Esophagus squamous epithelium (tissue), 5 donors: ENCODE results near the gene WDR77. TPM values are rescaled to one million over a fixed set of nuclear protein-coding genes. Genes with fewer than 3 reads are reported as not detected.
A peak's percentile ranks its signal among the peaks of the same experiment; 100 is the strongest.

Source experiments
- DNase-seq: peaks from one replicate; lab custom pipeline; 2025; lab: John Stamatoyannopoulos, UW
- H3K27ac ChIP-seq, 4 donors: fragments of 200-600 bp; sonication (generic); one replicate each; pipeline ENCODE4 v1.5.1; 2016 to 2019; ENCODE audit warnings: mild to moderate bottlenecking in 1 of 4
- H3K27me3 ChIP-seq, 4 donors: fragments of 200-600 bp; sonication (generic); 1 replicate in 3 of 4; 2 replicates in 1 of 4; pipeline versions ENCODE4 v1.5.1 to v1.6.0; 2017 to 2021; ENCODE audit warnings: antibody characterized with exemption in 1 of 4
- H3K36me3 ChIP-seq, 3 donors: fragments of 200-600 bp; sonication (generic); one replicate each; pipeline ENCODE4 v1.5.1; 2016 to 2019
- H3K4me1 ChIP-seq, 3 donors: fragments of 200-600 bp; sonication (generic); one replicate each; pipeline ENCODE4 v1.5.1; 2017 to 2019
- H3K4me3 ChIP-seq, 4 donors: fragments of 200-600 bp; sonication (generic); 1 replicate in 3 of 4; 2 replicates in 1 of 4; pipeline ENCODE4 v1.5.1; 2016 to 2019; ENCODE audit warnings: mild to moderate bottlenecking in 2 of 4, moderate library complexity in 1 of 4
- H3K9me3 ChIP-seq, 3 donors: fragments of 200-600 bp; sonication (generic); one replicate each; pipeline ENCODE4 v1.5.1; 2016 to 2019
- POLR2A ChIP-seq, 4 donors: fragments of 450-650 bp; IDR thresholded peaks; one replicate each; pipeline ENCODE4 v1.6.1; 2017; ENCODE audit warnings: antibody characterized with exemption in 4 of 4, mild to moderate bottlenecking in 4 of 4, moderate library complexity in 3 of 4
- WGBS, 2 donors: methylation state at CpG; one replicate each; pipeline ENCODE4 v1.1.5; 2018; 5-methylcytosine and 5-hydroxymethylcytosine counted together
- intact Hi-C: fragments of 100-400 bp; cut with DNase I; formaldehyde crosslinking; loops from one replicate; pipeline ENCODE4 v1.15.0; 2022
- total RNA-seq, 4 donors: library from RNA; depleted of rRNA; stranded (reverse); fragments of >200 nt; gene quantifications; one replicate each; pipeline ENCODE4 v1.1.0, GENCODE V29; 2016
- TF ChIP-seq, protein P1 (sequence below), 6 experiments: fragments of 450-650 bp in 4 of 6; fragments of 200-600 bp in 2 of 6; sonication (generic) in 2 of 6; IDR thresholded peaks; one replicate each; pipeline ENCODE4 v1.5.1; 2016 to 2019; ENCODE audit warnings: antibody characterized with exemption in 6 of 6, mild to moderate bottlenecking in 4 of 6, moderate library complexity in 4 of 6
- donor health status: DM: yes; HTN: yes; CAD: no.

The WDR77 gene
- total RNA-seq, 4 donors from 2014 or later = 28.7 to 44.3 (median 38.7) TPM

DNA sequence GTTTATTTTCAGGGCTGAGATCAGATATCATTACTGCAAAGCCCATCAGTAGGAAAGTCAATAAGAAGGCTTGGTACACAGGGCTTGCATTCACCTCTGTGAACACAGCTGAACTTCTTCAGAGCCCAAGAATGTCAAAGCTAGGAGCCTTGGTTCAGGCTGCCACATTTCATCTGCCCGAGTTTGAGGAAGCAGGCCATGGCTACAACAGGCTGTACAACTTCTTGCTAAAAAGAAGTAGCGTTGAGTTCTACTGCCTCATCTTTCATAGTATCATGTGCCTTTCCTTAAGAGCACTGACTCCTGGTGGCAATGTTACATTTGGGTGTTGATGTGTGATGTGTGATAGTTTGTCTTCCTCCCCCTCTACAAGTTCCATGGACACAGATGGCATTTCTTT, 34.8 kb upstream of the WDR77 start:
- Histone ChIP-seq H3K27me3 (no peaks in the 10 kb centered on the region), H3K9me3 (no peaks in the 10 kb centered on the region), H3K4me1 (no peaks in the 10 kb centered on the region), H3K27ac (no peak overlapping the region), H3K4me3 (no peak overlapping the region), H3K36me3 (no peaks in the 10 kb centered on the region)
- intact Hi-C loops = no loop called here
- 77 to 89% methylated on average over 2 of the region's 2 CpGs for WGBS, 2 donors
- TF ChIP-seq, protein P1, sequence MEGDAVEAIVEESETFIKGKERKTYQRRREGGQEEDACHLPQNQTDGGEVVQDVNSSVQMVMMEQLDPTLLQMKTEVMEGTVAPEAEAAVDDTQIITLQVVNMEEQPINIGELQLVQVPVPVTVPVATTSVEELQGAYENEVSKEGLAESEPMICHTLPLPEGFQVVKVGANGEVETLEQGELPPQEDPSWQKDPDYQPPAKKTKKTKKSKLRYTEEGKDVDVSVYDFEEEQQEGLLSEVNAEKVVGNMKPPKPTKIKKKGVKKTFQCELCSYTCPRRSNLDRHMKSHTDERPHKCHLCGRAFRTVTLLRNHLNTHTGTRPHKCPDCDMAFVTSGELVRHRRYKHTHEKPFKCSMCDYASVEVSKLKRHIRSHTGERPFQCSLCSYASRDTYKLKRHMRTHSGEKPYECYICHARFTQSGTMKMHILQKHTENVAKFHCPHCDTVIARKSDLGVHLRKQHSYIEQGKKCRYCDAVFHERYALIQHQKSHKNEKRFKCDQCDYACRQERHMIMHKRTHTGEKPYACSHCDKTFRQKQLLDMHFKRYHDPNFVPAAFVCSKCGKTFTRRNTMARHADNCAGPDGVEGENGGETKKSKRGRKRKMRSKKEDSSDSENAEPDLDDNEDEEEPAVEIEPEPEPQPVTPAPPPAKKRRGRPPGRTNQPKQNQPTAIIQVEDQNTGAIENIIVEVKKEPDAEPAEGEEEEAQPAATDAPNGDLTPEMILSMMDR (IDR thresholded peaks at IDR 0.05) = no peak
- no peak for TF ChIP-seq POLR2A (IDR thresholded peaks at IDR 0.05)
- no peak for DNase-seq

DNA sequence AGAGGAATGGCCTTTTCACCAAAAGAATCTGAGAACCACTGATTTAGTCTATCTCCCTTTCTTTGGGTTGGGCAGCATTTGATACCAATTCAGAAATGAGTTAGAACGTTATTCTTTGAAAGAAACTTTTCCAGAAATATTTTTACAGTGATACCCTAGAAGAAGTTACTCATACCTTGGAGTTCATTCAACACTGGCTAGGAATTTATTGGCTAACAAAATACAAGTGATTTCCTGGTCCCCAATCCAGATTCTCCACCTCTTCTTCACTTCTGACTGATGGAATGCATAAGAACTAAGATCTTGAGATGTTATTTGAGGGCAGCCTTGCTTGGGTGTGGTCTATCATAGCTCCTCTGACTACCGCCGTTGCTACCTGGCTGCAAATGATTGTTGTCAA, 34.1 kb upstream of the WDR77 start:
- intact Hi-C loops = no loop called here

DNA sequence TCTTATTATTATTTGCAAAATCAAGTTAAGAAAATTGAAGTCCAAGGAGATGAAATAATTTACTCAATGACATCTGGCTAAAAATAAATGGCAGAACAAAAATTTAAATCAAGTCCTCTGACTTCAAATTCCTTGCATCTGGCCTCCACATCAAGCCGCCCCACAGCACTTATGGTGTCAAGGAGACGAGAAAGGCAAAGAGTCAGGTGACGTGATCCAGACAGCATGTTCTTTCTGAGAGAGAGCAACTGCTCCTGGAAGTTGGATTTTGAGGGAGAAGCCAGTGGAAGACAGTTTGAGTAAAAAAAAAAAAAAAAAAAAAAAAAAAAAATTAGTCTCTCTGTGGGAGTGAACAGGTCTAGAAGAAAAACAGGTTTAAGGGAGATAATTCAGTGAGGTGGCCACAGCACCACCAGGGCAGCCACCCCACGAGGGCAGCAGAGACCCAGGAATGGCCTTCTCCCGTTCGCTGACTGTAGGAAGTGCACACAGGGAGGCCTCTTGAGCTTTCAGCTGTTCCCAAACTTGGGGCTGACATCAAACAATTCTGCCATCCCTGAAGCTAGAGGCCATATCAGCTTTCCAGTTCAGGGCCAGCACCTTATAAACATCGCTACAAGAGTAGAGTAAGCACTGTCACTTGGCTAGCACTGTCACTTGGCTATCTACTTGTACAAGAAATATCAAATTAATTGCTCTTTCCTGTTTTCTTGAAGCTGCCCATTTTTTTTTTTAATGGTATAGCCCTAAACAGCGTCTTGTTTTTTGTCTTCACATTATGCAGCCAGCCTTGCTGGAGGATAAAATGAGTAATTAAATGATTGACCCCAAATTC, 32.5 kb upstream of the WDR77 start:
- peak; percentile 13 for DNase-seq
- Histone ChIP-seq H3K27ac (peak overlapping the region in 1 of 4 donors; percentile 19), H3K4me1 (peaks cover 0 to 12% (median 2%) of the 10 kb centered on the region in 3 donors), H3K27me3 (no peaks in the 10 kb centered on the region), H3K36me3 (no peaks in the 10 kb centered on the region), H3K9me3 (no peaks in the 10 kb centered on the region), H3K4me3 (no peak overlapping the region)
- 47 to 51% methylated on average over 8 of the region's 8 CpGs for WGBS, 2 donors
- intact Hi-C loops = no loop called here
- no peak for TF ChIP-seq POLR2A (IDR thresholded peaks at IDR 0.05)
- TF ChIP-seq, protein P1 (IDR thresholded peaks at IDR 0.05) = peak in 5 of 6 experiments; percentile 37 to 67 (median 57)

More for the DNA sequence above, 34.1 kb upstream of the WDR77 start:
- Histone ChIP-seq H3K4me3 (no peak overlapping the region), H3K9me3 (no peaks in the 10 kb centered on the region), H3K36me3 (no peaks in the 10 kb centered on the region), H3K27me3 (no peaks in the 10 kb centered on the region), H3K27ac (no peak overlapping the region), H3K4me1 (no peaks in the 10 kb centered on the region)
- no peak for TF ChIP-seq POLR2A (IDR thresholded peaks at IDR 0.05)
- TF ChIP-seq, protein P1 (IDR thresholded peaks at IDR 0.05) = no peak
- DNase-seq = no peak
- 41 to 76% methylated on average over 3 of the region's 3 CpGs for WGBS, 2 donors

DNA sequence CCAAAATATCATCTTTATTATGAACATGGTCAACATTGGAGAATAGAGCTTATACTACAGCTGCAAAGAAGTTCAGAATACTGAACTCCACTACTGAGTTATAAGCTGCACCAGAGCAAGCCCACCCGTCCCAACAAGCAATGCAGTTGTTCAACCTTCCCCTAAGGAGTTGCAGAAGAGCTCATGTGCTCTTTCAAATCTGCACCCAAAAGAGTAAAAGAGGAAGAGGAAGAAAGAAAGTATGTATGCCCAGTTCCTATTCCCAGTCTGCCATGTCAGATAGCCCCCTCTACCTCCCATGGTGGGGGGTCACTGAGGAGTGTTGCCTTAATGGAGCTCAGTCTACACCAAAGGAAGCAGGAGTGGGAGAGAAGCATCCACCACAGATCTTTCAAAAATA, 31.6 kb upstream of the WDR77 start:
- H3K27me3 ChIP-seq = no peaks in the 10 kb centered on the region
- H3K36me3 ChIP-seq = no peaks in the 10 kb centered on the region
- no peak for TF ChIP-seq POLR2A (IDR thresholded peaks at IDR 0.05)
- TF ChIP-seq, protein P1 (IDR thresholded peaks at IDR 0.05) = no peak
- H3K9me3 ChIP-seq = no peaks in the 10 kb centered on the region
- peaks cover 0 to 18% (median 2%) of the 10 kb centered on the region in 3 donors for H3K4me1 ChIP-seq
- H3K4me3 ChIP-seq = no peak overlapping the region
- H3K27ac ChIP-seq = no peak overlapping the region
- DNase-seq = no peak
- intact Hi-C loops = no loop called here
- WGBS, 2 donors = 71 to 83% methylated on average over 1 of the region's 1 CpG

DNA sequence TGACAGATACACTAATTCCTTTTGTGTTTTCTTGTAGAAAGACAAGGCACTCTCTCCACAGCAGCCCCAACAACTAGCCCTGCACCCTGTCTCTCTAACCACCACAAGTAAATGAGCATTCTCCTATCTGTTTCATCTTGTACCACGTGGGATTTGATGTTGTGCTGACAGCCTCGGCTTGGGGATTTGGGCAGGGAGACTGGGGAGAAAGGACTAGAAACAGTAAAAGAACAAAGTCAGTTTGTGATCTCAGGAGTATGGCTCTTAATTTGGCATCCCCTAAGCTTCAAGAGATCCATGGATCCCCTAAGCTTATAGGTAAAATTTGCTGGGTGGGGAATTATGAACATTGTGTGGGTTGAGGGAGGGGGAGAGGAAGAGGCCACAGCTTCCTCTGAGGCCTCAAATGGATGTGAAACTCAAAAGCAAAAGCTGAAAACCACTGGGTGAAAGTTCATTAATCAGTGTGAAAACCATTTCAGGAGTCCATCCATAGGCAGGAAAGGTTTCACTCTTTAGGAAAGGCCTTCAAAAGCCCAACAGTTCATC, 27.8 kb upstream of the WDR77 start:
- 60 to 66% methylated on average over 2 of the region's 2 CpGs for WGBS, 2 donors
- TF ChIP-seq, protein P1 (IDR thresholded peaks at IDR 0.05) = no peak
- TF ChIP-seq POLR2A (IDR thresholded peaks at IDR 0.05) = peak in 2 of 4 donors; percentile 19 to 39
- peak overlapping the region in 3 of 4 donors; percentile 14 to 66 (median 37) for H3K27ac ChIP-seq
- no peak overlapping the region for H3K4me3 ChIP-seq
- H3K36me3 ChIP-seq = peaks cover 0 to 10% (median 0%) of the 10 kb centered on the region in 3 donors
- H3K27me3 ChIP-seq = no peaks in the 10 kb centered on the region
- peaks cover 0 to 32% (median 5%) of the 10 kb centered on the region in 3 donors for H3K4me1 ChIP-seq
- no peak for DNase-seq
- intact Hi-C loops = no loop called here
- no peaks in the 10 kb centered on the region for H3K9me3 ChIP-seq
